Transverse colon (tissue), 4 donors: Measurements from ENCODE around the gene TRPM3.
"Not testable (repeated sequence)": the region's sequence is repeated elsewhere in the genome, so short reads cannot be mapped to it uniquely, and the experiment has no call there.

ENCODE experiments used
- EP300 ChIP-seq: sonication (generic); formaldehyde crosslinking; IDR thresholded peaks from one replicate; pipeline ENCODE4 v1.6.1; 2017; ENCODE audit warnings: antibody characterized with exemption, low read depth
- POLR2A ChIP-seq: fragments of 450-650 bp; IDR thresholded peaks from one replicate; pipeline ENCODE4 v1.6.1; 2016; ENCODE audit warnings: antibody characterized with exemption, mild to moderate bottlenecking, moderate library complexity
- POLR2AphosphoS5 ChIP-seq, 3 donors: sonication (generic); formaldehyde crosslinking; IDR thresholded peaks; one replicate each; pipeline ENCODE4 v1.6.1; 2016; ENCODE audit warnings: antibody characterized with exemption in 3 of 3
- TF ChIP-seq, protein P1 (sequence below), 5 experiments: fragments of 200-600 bp in 3 of 5; fragments of 450-650 bp in 2 of 5; sonication (generic) in 3 of 5; IDR thresholded peaks; 1 replicate in 2 of 5; 2 replicates in 3 of 5; pipeline ENCODE4 v1.5.1; 2016 to 2017; ENCODE audit warnings: antibody characterized with exemption in 5 of 5, inconsistent platforms in 3 of 5, mild to moderate bottlenecking in 2 of 5, moderate library complexity in 1 of 5

DNA sequence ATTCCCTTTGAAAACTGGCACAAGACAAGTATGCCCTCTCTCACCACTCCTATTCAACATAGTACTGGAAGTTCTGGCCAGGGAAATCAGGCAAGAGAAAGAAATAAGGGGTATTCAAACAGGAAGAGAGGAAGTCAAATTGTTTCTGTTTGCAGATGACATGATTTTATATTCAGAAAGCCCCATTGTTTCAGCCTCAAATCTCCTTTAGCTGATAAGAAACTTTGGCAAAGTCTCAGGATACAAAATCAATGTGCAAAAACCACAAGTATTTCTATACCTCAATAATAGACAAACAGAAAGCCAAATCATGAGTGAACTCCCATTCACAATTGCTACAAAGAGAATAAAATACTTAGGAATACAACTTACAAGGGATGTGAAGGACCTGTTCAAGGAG, 476.8 kb downstream of the TRPM3 start:
- TF ChIP-seq, protein P1, sequence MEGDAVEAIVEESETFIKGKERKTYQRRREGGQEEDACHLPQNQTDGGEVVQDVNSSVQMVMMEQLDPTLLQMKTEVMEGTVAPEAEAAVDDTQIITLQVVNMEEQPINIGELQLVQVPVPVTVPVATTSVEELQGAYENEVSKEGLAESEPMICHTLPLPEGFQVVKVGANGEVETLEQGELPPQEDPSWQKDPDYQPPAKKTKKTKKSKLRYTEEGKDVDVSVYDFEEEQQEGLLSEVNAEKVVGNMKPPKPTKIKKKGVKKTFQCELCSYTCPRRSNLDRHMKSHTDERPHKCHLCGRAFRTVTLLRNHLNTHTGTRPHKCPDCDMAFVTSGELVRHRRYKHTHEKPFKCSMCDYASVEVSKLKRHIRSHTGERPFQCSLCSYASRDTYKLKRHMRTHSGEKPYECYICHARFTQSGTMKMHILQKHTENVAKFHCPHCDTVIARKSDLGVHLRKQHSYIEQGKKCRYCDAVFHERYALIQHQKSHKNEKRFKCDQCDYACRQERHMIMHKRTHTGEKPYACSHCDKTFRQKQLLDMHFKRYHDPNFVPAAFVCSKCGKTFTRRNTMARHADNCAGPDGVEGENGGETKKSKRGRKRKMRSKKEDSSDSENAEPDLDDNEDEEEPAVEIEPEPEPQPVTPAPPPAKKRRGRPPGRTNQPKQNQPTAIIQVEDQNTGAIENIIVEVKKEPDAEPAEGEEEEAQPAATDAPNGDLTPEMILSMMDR (IDR thresholded peaks at IDR 0.05), result not testable (repeated sequence)
- not testable (repeated sequence) for TF ChIP-seq POLR2A; POLR2AphosphoS5 (IDR thresholded peaks at IDR 0.05); EP300
